Adrenal gland (tissue), 12 donors: Measurements from ENCODE around the gene PPAN. TPM values are rescaled to one million over a fixed set of nuclear protein-coding genes. Genes with fewer than 3 reads are reported as not detected.

ENCODE experiments used
- DNase-seq, 7 donors: peaks; one replicate each; pipeline ENCODE4 v3.0.0-alpha.2; 2019 to 2020
- H3K27ac ChIP-seq, 5 donors: fragments of 200-600 bp; sonication (generic) in 4 of 5; 1 replicate in 3 of 5; 2 replicates in 2 of 5; pipeline versions ENCODE4 v1.5.1 to v1.8.0; 2016 to 2020; ENCODE audit warnings: mild to moderate bottlenecking in 1 of 5
- H3K27me3 ChIP-seq: fragments of 200-600 bp; 2 replicates; pipeline ENCODE4 v1.8.0; 2021
- H3K36me3 ChIP-seq, 2 donors: fragments of 200-600 bp; replicated peaks in 1 of 2; 1 replicate in 1 of 2; 2 replicates in 1 of 2; pipeline versions ENCODE4 v1.5.1 to v1.8.0; 2018 to 2022
- H3K4me1 ChIP-seq, 2 donors: fragments of 200-600 bp; replicated peaks in 1 of 2; 1 replicate in 1 of 2; 2 replicates in 1 of 2; pipeline versions ENCODE4 v1.5.1 to v1.8.0; 2018 to 2021
- H3K4me3 ChIP-seq, 4 donors: fragments of 200-600 bp; sonication (generic) in 3 of 4; one replicate each; pipeline ENCODE4 v1.5.1; 2016 to 2018
- H3K9me3 ChIP-seq, 3 donors: fragments of 200-600 bp; sonication (generic) in 1 of 3; replicated peaks in 1 of 3; 1 replicate in 2 of 3; 2 replicates in 1 of 3; pipeline versions ENCODE4 v1.5.1 to v1.8.0; 2016 to 2021
- POLR2A ChIP-seq, 2 donors: fragments of 450-650 bp; IDR thresholded peaks; one replicate each; pipeline ENCODE4 v1.6.1; 2017; ENCODE audit warnings: antibody characterized with exemption in 2 of 2, mild to moderate bottlenecking in 2 of 2, moderate library complexity in 1 of 2
- WGBS, 4 donors: extraction: QIAGEN DNeasy Blood & Tissue Kit in 2 of 4; methylation state at CpG; one replicate each; pipeline versions ENCODE4 v1.1.5 to v1.1.7; 2013 to 2017; 5-methylcytosine and 5-hydroxymethylcytosine counted together
- intact Hi-C, 2 donors: fragments of 100-400 bp; cut with DNase I; formaldehyde crosslinking; loops; one replicate each; pipeline versions ENCODE4 v1.14.1 to v1.15.0; 2022 to 2023
- polyA plus RNA-seq, 3 donors: library from polyadenylated mRNA; stranded (reverse); fragments of 200-250 nt in 2 of 3; fragments of 350-450 nt in 1 of 3; fragmentation: Illumina TruSeq in 1 of 3; extraction: RNeasy Lipid Tissue Mini Kit (QIAGEN cat#74804) in 1 of 3; gene quantifications; one replicate each; pipeline ENCODE4 v1.2.3, GENCODE V29; 2013 to 2014
- total RNA-seq, 9 donors: library from RNA; depleted of rRNA in 4 of 9; stranded (reverse); fragments of >200 nt in 4 of 9; fragments of 120-200 nt in 1 of 9; fragmentation: NEBNext Ultra II Directional in 1 of 9; extraction: Animal tissue kit (Norgen Biotek cat#: 25700) in 1 of 9; gene quantifications; one replicate each; pipeline versions ENCODE4 v1.1.0 to v1.2.4, GENCODE V29; 2013 to 2023
- TF ChIP-seq, protein P1 (sequence below), 6 experiments: fragments of 450-650 bp in 4 of 6; fragments of 200-600 bp in 2 of 6; sonication (generic) in 1 of 6; IDR thresholded peaks; 1 replicate in 5 of 6; 2 replicates in 1 of 6; pipeline versions ENCODE4 v1.5.1 to v1.8.0; 2016 to 2021; ENCODE audit warnings: antibody characterized with exemption in 6 of 6, mild to moderate bottlenecking in 2 of 6, moderate library complexity in 1 of 6
- donor health status: healthy with polysubstance abuse.
- donor health status: Bipolar disorder and iron deficiency.
- donor health status: DM: yes; HTN: yes; CAD: no.
- donor health status: DM: no; HTN: no; CAD: no.
- donor health status: DM: no; HTN: no; CAD: no.
- donor health status: DM: yes; HTN: yes; CAD: no.

PPAN gene
- total and polyA plus RNA-seq, 12 donors = 18.2 to 98.7 (median 28.8) TPM

DNA sequence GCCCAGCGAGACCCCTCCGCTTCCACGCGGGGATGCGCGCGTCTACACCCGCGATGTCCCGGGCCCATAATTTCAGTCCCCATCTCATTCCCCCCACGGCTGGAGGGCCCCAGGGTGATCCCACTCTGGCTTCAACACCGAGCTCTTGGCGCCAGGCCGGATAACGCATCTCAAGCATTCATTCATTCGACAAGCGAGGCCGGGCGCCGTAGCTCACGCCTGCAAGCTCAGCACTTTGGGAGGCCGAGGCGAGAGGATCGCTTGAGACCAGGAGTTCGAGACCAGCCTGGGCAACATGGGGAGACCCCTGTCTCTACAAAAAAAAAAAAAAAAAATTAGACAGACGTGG is 9.6 kb upstream of the PPAN start:
- Histone ChIP-seq H3K4me3 (peak overlapping the region in 3 of 4 donors; percentile 23 to 41 (median 40)), H3K9me3 (no peaks in the 10 kb centered on the region), H3K4me1 (peaks cover 8 to 13% of the 10 kb centered on the region in 2 donors), H3K27ac (peak overlapping the region in 4 of 5 donors; percentile 49 to 88 (median 78)), H3K36me3 (peaks cover 0 to 11% of the 10 kb centered on the region in 2 donors), H3K27me3 (no peaks in the 10 kb centered on the region)
- TF ChIP-seq POLR2A (IDR thresholded peaks at IDR 0.05) = no peak
- TF ChIP-seq, protein P1, sequence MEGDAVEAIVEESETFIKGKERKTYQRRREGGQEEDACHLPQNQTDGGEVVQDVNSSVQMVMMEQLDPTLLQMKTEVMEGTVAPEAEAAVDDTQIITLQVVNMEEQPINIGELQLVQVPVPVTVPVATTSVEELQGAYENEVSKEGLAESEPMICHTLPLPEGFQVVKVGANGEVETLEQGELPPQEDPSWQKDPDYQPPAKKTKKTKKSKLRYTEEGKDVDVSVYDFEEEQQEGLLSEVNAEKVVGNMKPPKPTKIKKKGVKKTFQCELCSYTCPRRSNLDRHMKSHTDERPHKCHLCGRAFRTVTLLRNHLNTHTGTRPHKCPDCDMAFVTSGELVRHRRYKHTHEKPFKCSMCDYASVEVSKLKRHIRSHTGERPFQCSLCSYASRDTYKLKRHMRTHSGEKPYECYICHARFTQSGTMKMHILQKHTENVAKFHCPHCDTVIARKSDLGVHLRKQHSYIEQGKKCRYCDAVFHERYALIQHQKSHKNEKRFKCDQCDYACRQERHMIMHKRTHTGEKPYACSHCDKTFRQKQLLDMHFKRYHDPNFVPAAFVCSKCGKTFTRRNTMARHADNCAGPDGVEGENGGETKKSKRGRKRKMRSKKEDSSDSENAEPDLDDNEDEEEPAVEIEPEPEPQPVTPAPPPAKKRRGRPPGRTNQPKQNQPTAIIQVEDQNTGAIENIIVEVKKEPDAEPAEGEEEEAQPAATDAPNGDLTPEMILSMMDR (IDR thresholded peaks at IDR 0.05) = no peak
- DNase-seq = peak in 5 of 7 donors; percentile 44 to 81 (median 54)
- intact Hi-C loops = no loop called here
- 21 to 30% (median 28%) methylated on average over 9 to 26 of the region's 26 CpGs for WGBS, 4 donors

DNA sequence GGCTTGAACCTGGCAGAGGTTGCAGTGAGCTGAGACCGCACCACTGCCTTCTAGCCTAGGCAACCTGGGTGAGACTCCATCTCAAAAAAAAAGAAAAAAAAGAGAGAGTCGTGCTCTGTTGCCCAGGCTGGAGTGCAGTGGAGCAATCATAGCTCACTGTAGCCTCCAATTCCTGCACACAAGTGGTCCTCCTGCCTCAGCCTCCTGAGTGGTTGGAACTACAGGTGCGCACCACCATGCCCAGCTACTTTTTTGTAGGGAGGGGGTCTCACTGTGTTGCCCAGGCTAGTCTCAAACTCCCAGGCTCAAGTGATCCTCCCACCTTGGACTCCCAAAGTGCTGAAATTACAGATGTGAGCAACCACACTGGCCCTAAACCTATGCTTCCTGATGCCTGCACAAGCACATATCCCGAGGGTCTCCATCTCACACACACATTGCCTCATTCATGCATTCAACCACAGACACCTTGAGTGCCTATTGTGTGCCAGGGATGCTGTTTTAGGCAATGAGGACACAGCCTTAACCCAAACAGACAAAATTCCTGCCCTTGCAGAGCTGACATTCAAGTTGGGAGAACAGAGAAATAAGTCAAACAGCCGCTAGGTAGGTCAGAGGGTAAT is 5.9 kb upstream of the PPAN start:
- 73 to 84% (median 79%) methylated on average over 4 to 5 of the region's 5 CpGs for WGBS, 4 donors
- Histone ChIP-seq H3K36me3 (no peaks in the 10 kb centered on the region), H3K4me3 (no peak overlapping the region), H3K27ac (no peak overlapping the region), H3K4me1 (peaks cover 8 to 11% of the 10 kb centered on the region in 2 donors), H3K9me3 (no peaks in the 10 kb centered on the region), H3K27me3 (no peaks in the 10 kb centered on the region)
- DNase-seq = no peak
- TF ChIP-seq, protein P1 (IDR thresholded peaks at IDR 0.05) = no peak
- no peak for TF ChIP-seq POLR2A (IDR thresholded peaks at IDR 0.05)
- intact Hi-C loops = no loop called here

DNA sequence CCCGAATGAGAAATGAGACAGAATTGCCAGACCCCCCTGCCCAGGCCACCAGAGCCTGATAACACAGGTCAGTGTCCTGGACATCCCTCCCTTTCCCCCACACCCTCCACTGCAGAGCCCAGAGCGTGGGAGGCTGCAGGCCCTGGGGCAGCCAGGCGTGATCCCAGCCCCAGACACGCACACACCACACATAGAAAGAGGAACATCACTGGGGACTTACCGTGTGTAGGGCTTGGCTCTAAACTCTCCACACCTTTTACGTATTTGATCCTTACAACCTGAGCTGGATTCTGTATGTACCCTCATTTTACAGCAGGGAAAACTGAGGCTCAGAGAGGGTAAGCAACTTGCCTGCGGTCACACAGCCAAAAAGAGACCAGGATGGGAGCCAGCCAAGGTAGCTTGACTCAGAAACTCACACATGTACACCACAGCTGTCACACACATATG is 3.4 kb upstream of the PPAN start:
- TF ChIP-seq, protein P1 (IDR thresholded peaks at IDR 0.05) = no peak
- no peak for TF ChIP-seq POLR2A (IDR thresholded peaks at IDR 0.05)
- peaks cover 8 to 15% of the 10 kb centered on the region in 2 donors for H3K4me1 ChIP-seq
- intact Hi-C loops = no loop called here
- H3K27me3 ChIP-seq = no peaks in the 10 kb centered on the region
- no peaks in the 10 kb centered on the region for H3K9me3 ChIP-seq
- no peak overlapping the region for H3K27ac ChIP-seq
- DNase-seq = no peak
- peaks cover 0 to 7% of the 10 kb centered on the region in 2 donors for H3K36me3 ChIP-seq
- WGBS, 4 donors = 59 to 73% (median 65%) methylated on average over 3 to 7 of the region's 7 CpGs
- no peak overlapping the region for H3K4me3 ChIP-seq

DNA sequence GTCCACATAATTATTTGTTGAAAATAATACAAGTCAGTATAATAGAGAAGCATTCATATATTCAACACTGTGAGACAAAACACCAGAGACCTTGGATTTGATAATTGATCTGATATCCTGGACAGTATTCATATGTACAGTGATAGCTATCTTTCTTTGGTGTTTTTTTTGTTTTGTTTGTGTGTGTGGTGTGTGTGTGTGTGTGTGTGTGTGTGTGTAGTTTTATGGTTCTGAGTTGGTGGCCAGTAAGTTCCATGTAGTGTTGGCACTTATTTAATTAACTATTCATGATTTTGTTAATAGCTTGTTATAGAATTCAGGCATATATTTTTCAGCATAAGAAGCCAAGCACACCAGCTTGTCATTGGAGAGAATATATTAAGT is 2.0 kb upstream of the PPAN start:
- TF ChIP-seq, protein P1 (IDR thresholded peaks at IDR 0.05) = no peak
- TF ChIP-seq POLR2A (IDR thresholded peaks at IDR 0.05) = no peak
- Histone ChIP-seq H3K36me3 (peaks cover 0 to 20% of the 10 kb centered on the region in 2 donors), H3K27me3 (no peaks in the 10 kb centered on the region), H3K4me1 (peaks cover 8 to 15% of the 10 kb centered on the region in 2 donors), H3K9me3 (no peaks in the 10 kb centered on the region), H3K4me3 (no peak overlapping the region), H3K27ac (no peak overlapping the region)
- no peak for DNase-seq
- intact Hi-C loops = no loop called here
